NCI-H2171 (cell line): ENCODE measurements around the gene ZNF555.
"Not testable (repeated sequence)": the region's sequence is repeated elsewhere in the genome, so short reads cannot be mapped to it uniquely, and the experiment has no call there.

ENCODE experiments used
- DNase-seq: peaks from one replicate; lab custom pipeline; 2025; lab: John Stamatoyannopoulos, UW

The ZNF555 gene

DNA sequence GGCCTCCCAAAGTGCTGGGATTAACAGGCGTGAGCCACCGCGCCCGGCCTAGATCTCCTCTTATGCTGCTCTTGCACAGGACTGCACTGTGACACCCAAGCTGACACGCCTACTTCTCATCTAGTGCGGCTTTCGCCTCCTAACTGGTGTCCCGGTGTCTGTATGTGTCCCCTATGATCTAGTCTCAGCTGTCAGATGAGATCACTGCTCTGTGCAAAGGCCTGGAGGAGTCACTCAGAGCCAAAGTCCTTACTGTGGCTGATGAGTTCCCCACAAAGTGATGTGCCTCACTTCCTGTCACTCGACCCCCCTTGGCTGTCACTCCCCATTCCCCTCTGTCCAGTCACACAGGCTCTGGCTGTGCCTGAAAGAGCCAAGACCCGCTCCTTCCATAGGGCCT lies 28.3 kb downstream of the ZNF555 start:
- DNase-seq = no peak

GRCh38 chr19:2872175-2872574 lies 30.9 kb downstream of the ZNF555 start:
- DNase-seq = not testable (repeated sequence)

DNA sequence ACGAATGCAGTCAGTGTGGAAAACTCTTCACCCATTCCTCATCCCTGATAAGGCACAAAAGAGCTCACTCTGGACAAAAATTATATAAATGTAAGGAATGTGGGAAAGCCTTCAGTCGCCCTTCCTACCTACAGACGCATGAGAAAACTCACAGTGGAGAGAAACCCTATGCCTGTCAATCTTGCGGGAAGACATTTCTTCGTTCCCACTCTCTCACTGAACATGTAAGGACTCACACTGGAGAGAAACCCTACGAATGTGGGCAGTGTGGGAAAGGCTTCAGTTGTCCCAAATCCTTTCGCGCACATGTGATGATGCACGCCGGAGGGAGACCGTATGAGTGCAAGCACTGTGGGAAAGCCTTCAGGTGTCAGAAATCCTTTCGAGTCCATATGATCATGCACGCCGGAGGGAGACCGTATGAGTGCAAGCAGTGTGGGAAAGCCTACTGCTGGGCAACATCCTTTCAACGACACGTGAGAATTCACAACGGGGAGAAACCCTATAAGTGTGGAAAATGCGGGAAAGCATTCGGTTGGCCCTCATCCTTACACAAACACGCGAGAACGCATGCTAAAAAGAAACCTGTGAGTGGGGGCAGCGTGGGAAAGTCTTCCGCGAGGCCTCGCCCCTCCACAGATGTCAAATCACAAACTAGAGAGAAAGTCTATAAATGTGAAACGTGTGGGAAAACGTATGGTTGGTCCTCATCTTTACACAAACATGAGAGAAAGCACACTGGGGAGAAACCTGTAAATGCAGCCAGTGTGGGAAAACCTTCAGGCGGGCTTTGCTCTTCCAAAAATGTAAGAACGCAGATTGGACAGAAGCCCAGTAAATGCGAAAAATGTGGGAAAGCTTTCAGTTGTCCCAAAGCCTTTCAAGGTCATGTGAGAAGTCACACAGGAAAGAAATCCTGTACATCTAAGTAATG lies 36.4 kb downstream of the ZNF555 start:
- DNase-seq = no peak

DNA sequence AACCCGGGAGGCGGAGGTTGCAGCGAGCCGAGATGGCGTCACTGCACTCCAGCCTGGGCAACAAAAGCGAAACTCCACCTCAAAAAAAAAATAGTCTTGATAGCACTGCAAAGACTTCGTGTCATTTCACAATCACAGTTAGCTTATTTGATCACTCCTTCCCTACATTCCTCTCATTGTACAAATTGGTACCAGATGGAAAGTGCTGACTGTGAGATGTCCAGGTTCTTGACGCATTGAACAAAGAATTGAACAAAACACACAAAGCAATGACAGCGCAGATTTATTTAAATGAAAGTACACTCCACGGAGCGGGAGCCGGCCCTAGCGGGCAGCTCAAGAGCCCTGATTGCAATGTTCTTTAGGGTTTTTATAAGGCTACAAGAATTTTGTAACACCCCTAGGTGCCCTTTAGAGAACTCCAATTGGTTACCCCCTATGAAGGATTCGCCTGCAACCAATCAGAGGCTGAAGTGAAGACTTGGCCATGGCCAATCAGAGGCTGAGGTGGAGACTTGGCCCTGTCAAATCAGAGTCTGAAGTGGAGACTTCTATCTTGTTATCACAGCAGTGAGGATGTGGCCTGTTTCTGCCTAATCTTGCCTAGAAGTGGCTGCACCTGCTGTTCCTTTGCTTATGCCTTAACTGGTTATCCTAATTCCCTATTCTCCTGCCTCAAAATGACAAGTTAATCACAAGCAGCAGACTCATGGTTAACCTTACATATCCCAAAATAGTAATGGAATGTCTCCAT lies 42.6 kb downstream of the ZNF555 start:
- DNase-seq = no peak

DNA sequence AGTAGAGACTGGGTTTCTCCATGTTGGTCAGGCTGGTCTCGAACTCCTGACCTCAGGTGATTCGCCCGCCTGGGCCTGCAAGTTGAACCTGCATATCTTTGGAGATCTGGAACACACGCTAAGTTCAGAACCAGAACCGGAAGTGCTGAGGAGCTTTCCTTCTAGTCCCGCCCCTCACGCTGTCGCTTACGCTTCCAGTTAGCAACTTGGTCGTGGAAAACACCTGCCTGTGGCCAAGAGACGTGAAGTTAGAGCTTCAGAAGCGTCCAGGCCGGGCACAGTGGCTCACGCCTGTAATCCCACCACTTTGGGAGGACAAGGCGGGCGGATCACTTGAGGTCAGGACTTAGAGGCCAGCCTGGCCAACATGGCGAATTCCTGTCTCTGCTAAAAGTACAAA lies 44.5 kb downstream of the ZNF555 start:
- DNase-seq = no peak

GRCh38 chr19:2887391-2887914 lies 46.2 kb downstream of the ZNF555 start:
- peak; percentile 44 for DNase-seq

- DNase-seq = no peak
Measured at GRCh38 chr19:2888731-2889224, 47.5 kb downstream of the ZNF555 start.

DNA sequence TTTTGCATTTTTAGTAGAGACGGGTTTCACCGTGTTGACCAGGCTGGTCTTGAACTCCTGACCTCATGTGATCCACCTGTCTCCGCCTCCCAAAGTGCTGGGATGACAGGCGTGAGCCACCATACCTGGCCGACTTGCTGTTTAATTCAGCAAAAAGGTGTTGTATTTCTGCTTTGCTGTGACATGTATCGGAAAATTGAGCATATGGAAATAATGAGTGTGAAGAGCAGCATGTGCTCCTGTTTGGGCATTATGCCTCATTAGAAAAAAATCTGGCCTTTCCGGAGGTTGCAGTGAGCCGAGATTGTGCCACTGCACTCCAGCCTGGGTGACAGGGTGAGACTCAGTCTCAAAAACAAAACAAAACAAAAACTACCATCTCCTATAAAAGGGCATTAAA lies 49.3 kb downstream of the ZNF555 start:
- DNase-seq = peak; percentile 61

GRCh38 chr19:2896694-2897093 lies 55.4 kb downstream of the ZNF555 start:
- no peak for DNase-seq

- DNase-seq = peak; percentile 96
Measured at GRCh38 chr19:2900296-2901252, 59.3 kb downstream of the ZNF555 start, which contains the start of gene ZNF57. ZNF57 (plus strand) TSS chr19:2900928; CDS start chr19:2901046, 118 bp downstream.

DNA sequence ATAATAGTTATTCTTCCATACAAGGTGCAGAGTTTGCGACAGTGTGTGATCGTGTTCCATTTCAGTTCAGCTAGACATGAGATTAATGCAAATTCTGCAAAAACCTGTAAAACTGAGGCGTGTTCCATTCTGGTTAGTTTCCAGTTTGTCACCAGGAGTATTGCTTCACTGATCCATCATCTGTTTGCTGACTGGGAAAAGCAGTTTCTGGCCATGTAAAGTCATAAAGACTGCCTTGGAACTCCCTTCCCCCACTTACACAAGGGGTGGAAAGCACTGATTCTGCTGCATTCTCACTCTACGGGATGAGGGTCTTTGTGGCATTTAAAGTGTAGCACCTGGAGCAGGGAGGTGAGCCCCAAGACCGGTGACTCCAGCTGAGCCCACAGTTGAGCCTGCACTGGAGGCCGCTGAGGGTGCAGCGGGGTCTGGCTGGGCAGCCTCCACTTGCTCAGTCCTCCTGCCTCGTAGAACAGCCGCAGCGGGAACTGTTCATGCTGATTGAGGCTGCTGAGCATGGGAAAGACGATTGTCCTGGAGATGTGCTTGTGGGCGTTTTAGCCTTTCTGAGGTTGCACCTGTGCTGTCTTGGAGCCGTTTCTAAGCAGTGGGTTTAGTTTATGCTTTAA lies 61.4 kb downstream of the ZNF555 start:
- DNase-seq = no peak

- DNase-seq = not testable (repeated sequence)
Measured at GRCh38 chr19:2903326-2903725, 62.1 kb downstream of the ZNF555 start.

DNA sequence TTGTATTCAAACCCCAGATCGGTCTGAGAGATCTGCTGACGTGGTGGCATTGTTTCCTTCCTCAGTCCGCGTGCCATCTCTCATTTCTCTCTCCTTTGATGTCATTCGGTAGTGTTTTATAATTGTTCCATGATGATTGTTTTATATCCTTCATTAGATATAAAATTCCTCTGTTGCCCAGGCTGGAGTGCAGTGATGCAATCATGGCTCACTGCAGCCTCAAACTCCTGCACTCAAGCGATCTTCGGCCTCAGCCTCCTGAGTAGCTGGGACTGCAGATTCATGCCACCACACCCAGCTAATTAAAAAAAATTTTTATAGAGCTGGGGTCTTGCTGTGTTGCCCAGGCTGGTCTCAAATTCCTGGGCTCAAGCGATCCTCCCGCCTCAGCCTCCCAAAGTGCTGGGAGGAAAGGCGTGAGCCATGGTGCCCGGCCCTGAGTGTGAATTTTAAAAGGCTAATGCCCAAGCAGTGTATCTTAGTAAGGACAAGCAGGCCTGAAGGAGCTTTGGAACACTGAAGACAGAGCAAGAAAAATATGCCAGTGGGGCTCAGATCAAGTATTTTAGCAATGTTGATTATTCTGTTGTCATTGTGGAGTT lies 64.7 kb downstream of the ZNF555 start:
- no peak for DNase-seq

DNA sequence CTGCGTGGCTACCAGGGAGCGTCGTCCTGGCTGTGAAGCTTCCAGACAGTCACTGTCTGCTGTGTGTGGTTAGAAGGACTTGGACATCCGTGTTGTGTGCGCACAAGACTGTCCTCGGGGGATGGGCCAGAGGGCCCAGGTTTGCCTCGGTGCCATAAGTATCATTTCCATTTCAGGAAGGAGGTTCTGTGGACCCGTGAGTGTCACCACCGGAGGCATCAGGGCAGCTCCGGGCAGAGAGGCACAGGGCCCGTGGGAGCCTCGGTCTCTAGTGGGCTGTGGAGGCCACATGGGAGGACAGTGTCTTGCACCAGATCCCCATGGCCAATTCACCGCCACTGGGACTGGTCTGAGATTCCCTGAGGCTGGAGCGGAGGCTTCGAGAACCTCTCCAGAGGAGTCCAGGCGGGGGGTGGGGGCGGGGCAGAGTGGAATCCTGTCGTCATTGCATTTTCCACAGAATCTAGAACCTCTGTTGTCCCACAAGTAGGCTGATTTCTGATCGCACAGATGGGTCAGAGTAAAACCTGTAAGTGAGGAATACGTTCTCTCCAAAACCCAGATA lies 65.4 kb downstream of the ZNF555 start:
- DNase-seq = no peak
